CD4-positive, alpha-beta T cell treated with Interleukin-21 for 1 hour (primary cell): ENCODE measurements around the gene ADAMTS17.

Experiments
- DNase-seq: peaks from one replicate; pipeline ENCODE4 v3.0.0-alpha.2; 2020

ADAMTS17 gene

GRCh38 chr15:100308608-100309007 is 33.2 kb downstream of the ADAMTS17 start:
- no peak for DNase-seq

GRCh38 chr15:100308213-100308600 is 33.6 kb downstream of the ADAMTS17 start:
- DNase-seq = no peak

GRCh38 chr15:100307241-100308212 is 34.2 kb downstream of the ADAMTS17 start:
- no peak for DNase-seq

GRCh38 chr15:100306098-100306497 is 35.7 kb downstream of the ADAMTS17 start:
- no peak for DNase-seq

- DNase-seq = no peak
These were observed 39.8 kb downstream of the ADAMTS17 start for GRCh38 chr15:100301910-100302431.

GRCh38 chr15:100298257-100298656 is 43.5 kb downstream of the ADAMTS17 start:
- no peak for DNase-seq

- DNase-seq = no peak
These were observed 44.0 kb downstream of the ADAMTS17 start for GRCh38 chr15:100297812-100298211.

- no peak for DNase-seq
These were observed 45.7 kb downstream of the ADAMTS17 start for GRCh38 chr15:100295939-100296565.

- DNase-seq = no peak
These were observed 49.8 kb downstream of the ADAMTS17 start for GRCh38 chr15:100292010-100292409.

- DNase-seq = no peak
These were observed 50.7 kb downstream of the ADAMTS17 start for GRCh38 chr15:100291106-100291505.

GRCh38 chr15:100285641-100286295 is 56.0 kb downstream of the ADAMTS17 start:
- no peak for DNase-seq

- no peak for DNase-seq
These were observed 57.1 kb downstream of the ADAMTS17 start for GRCh38 chr15:100284701-100285100.

GRCh38 chr15:100284191-100284590 is 57.6 kb downstream of the ADAMTS17 start:
- no peak for DNase-seq

- no peak for DNase-seq
These were observed 60.5 kb downstream of the ADAMTS17 start for GRCh38 chr15:100281096-100281917.

- no peak for DNase-seq
These were observed 61.9 kb downstream of the ADAMTS17 start for GRCh38 chr15:100279849-100280248.

GRCh38 chr15:100279446-100279845 is 62.3 kb downstream of the ADAMTS17 start:
- no peak for DNase-seq

- no peak for DNase-seq
These were observed 63.0 kb downstream of the ADAMTS17 start for GRCh38 chr15:100278596-100279380.

- DNase-seq = no peak
These were observed 64.5 kb downstream of the ADAMTS17 start for GRCh38 chr15:100277087-100277855.

GRCh38 chr15:100276506-100276905 is 65.3 kb downstream of the ADAMTS17 start:
- no peak for DNase-seq

- no peak for DNase-seq
These were observed 66.1 kb downstream of the ADAMTS17 start for GRCh38 chr15:100275641-100276040.

GRCh38 chr15:100269831-100270230 is 71.9 kb downstream of the ADAMTS17 start:
- DNase-seq = no peak
